Measurements from ENCODE around the gene CRYGN.

DNA sequence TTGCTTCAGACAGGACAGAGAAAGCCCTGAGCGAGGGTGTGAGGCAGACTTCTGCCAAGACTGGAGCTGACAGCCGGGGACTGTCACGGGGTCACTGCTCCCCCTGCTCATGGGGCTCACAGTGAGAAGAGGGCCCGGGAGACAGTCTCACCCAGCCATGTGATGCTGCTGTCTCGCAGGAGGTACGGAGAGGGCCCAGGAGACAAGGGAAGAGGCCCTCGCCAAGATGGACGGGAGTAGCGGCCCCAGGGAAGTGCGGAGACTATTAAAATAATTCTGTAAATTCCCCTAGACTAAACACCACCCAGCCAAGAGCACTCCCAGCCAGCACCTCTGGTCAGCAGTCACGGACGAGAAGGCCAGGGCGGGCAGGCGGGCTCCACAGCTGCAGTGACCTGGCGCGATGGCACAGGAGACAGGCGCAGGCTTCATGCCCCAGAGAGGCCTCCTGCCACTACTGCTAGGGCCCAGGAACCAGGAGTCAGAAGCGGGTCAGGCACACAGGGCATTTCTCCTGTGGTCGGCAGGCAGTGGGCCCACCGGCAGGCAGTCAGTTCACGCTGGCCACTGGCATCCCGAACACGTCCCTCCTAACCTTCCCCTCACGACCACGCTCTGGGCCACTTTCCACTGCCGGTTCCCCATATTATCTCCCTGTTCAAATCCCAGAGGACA is 54.2 kb downstream of the CRYGN start:
- TF ChIP-seq, protein P1, sequence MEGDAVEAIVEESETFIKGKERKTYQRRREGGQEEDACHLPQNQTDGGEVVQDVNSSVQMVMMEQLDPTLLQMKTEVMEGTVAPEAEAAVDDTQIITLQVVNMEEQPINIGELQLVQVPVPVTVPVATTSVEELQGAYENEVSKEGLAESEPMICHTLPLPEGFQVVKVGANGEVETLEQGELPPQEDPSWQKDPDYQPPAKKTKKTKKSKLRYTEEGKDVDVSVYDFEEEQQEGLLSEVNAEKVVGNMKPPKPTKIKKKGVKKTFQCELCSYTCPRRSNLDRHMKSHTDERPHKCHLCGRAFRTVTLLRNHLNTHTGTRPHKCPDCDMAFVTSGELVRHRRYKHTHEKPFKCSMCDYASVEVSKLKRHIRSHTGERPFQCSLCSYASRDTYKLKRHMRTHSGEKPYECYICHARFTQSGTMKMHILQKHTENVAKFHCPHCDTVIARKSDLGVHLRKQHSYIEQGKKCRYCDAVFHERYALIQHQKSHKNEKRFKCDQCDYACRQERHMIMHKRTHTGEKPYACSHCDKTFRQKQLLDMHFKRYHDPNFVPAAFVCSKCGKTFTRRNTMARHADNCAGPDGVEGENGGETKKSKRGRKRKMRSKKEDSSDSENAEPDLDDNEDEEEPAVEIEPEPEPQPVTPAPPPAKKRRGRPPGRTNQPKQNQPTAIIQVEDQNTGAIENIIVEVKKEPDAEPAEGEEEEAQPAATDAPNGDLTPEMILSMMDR (IDR thresholded peaks at IDR 0.05; ENCODE audit: borderline replicate concordance, extremely low read depth, low read length, poor library complexity, severe bottlenecking) = no peak
- TF ChIP-seq EZH2 (IDR thresholded peaks at IDR 0.05; ENCODE audit: borderline replicate concordance, low read depth, low read length, severe bottlenecking) = no peak

Measured in DND-41 (cell line).